Esophagus muscularis mucosa (tissue), 4 donors: ENCODE data around the gene BCAT1. TPM values are rescaled to one million over a fixed set of nuclear protein-coding genes. Genes with fewer than 3 reads are reported as not detected.
"Not testable (repeated sequence)": the region's sequence is repeated elsewhere in the genome, so short reads cannot be mapped to it uniquely, and the experiment has no call there.

Source experiments
- DNase-seq: peaks from one replicate; pipeline ENCODE4 v3.0.0-alpha.2; 2017; ENCODE audit errors: extremely low spot score
- H3K27ac ChIP-seq, 4 donors: fragments of 200-600 bp; sonication (generic); replicated peaks in 1 of 4; 1 replicate in 3 of 4; 2 replicates in 1 of 4; pipeline ENCODE4 v1.5.1; 2016 to 2019; ENCODE audit warnings: mild to moderate bottlenecking in 1 of 4
- H3K27me3 ChIP-seq, 4 donors: fragments of 200-600 bp; sonication (generic); one replicate each; pipeline versions ENCODE4 v1.5.1 to v1.6.0; 2016 to 2019
- H3K36me3 ChIP-seq, 4 donors: fragments of 200-600 bp; sonication (generic); one replicate each; pipeline ENCODE4 v1.5.1; 2016 to 2019
- H3K4me1 ChIP-seq, 4 donors: fragments of 200-600 bp; sonication (generic); one replicate each; pipeline ENCODE4 v1.5.1; 2016 to 2019
- H3K4me3 ChIP-seq, 4 donors: fragments of 200-600 bp; sonication (generic); 1 replicate in 2 of 4; 2 replicates in 2 of 4; pipeline ENCODE4 v1.5.1; 2016 to 2019; ENCODE audit warnings: mild to moderate bottlenecking in 4 of 4, moderate library complexity in 1 of 4
- H3K9me3 ChIP-seq, 4 donors: fragments of 200-600 bp; sonication (generic); 1 replicate in 3 of 4; 2 replicates in 1 of 4; pipeline ENCODE4 v1.5.1; 2016 to 2019
- EP300 ChIP-seq: sonication (generic); formaldehyde crosslinking; IDR thresholded peaks from one replicate; pipeline ENCODE4 v1.6.1; 2017; ENCODE audit warnings: antibody characterized with exemption
- POLR2A ChIP-seq: fragments of 450-650 bp; IDR thresholded peaks from one replicate; pipeline ENCODE4 v1.6.1; 2017; ENCODE audit warnings: antibody characterized with exemption, moderate library complexity, mild to moderate bottlenecking, low read depth
- POLR2AphosphoS5 ChIP-seq, 2 donors: sonication (generic); formaldehyde crosslinking; IDR thresholded peaks; one replicate each; pipeline ENCODE4 v1.6.1; 2017; ENCODE audit warnings: antibody characterized with exemption in 2 of 2
- WGBS: methylation state at CpG from one replicate; pipeline ENCODE4 v1.1.5; 2018; 5-methylcytosine and 5-hydroxymethylcytosine counted together
- intact Hi-C: fragments of 100-400 bp; cut with DNase I; formaldehyde crosslinking; loops from one replicate; pipeline ENCODE4 v1.15.1; 2023
- total RNA-seq, 4 donors: library from RNA; depleted of rRNA; stranded (reverse); fragments of >200 nt; gene quantifications; one replicate each; pipeline versions ENCODE4 v1.1.0 to v1.2.1, GENCODE V29; 2016
- TF ChIP-seq, protein P1 (sequence below), 3 experiments: fragments of 200-600 bp in 2 of 3; fragments of 450-650 bp in 1 of 3; sonication (generic) in 2 of 3; IDR thresholded peaks; one replicate each; pipeline ENCODE4 v1.5.1; 2017 to 2019; ENCODE audit warnings: antibody characterized with exemption in 3 of 3, mild to moderate bottlenecking in 2 of 3, moderate library complexity in 1 of 3

Gene BCAT1
- total RNA-seq, 4 donors from 2014 or later, result 9.1 to 23.4 (median 14.7) TPM

DNA sequence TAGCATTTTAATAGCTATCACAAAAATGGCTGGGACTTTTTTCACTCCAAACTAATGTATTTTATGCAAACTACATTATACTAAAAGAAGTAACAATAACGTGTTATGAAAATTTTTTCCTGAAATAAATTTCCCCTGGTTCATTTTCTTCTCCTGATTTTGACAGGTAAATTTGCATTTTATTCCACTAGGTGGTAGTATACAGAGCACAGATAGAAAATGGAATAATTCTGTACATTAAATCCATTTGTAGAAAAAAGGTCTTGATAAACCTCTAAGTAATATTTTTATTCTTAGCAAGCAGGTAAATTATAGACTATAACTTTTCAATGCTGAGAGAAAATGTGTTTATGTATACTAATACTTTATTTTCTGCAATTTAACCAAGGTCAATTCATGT is 96.5 kb downstream of the BCAT1 start:
- no peaks in the 10 kb centered on the region for H3K27me3 ChIP-seq
- H3K36me3 ChIP-seq, result no peaks in the 10 kb centered on the region
- WGBS, result 54% methylated on average over 1 of the region's 1 CpG
- no peak for DNase-seq
- no peaks in the 10 kb centered on the region for H3K4me1 ChIP-seq
- intact Hi-C loops, result no loop called here
- TF ChIP-seq POLR2A, result no peak
- TF ChIP-seq, protein P1, sequence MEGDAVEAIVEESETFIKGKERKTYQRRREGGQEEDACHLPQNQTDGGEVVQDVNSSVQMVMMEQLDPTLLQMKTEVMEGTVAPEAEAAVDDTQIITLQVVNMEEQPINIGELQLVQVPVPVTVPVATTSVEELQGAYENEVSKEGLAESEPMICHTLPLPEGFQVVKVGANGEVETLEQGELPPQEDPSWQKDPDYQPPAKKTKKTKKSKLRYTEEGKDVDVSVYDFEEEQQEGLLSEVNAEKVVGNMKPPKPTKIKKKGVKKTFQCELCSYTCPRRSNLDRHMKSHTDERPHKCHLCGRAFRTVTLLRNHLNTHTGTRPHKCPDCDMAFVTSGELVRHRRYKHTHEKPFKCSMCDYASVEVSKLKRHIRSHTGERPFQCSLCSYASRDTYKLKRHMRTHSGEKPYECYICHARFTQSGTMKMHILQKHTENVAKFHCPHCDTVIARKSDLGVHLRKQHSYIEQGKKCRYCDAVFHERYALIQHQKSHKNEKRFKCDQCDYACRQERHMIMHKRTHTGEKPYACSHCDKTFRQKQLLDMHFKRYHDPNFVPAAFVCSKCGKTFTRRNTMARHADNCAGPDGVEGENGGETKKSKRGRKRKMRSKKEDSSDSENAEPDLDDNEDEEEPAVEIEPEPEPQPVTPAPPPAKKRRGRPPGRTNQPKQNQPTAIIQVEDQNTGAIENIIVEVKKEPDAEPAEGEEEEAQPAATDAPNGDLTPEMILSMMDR (IDR thresholded peaks at IDR 0.05), result peak in 1 of 3 experiments; percentile 14
- no peak overlapping the region for H3K4me3 ChIP-seq
- H3K27ac ChIP-seq, result no peak overlapping the region
- no peaks in the 10 kb centered on the region for H3K9me3 ChIP-seq

DNA sequence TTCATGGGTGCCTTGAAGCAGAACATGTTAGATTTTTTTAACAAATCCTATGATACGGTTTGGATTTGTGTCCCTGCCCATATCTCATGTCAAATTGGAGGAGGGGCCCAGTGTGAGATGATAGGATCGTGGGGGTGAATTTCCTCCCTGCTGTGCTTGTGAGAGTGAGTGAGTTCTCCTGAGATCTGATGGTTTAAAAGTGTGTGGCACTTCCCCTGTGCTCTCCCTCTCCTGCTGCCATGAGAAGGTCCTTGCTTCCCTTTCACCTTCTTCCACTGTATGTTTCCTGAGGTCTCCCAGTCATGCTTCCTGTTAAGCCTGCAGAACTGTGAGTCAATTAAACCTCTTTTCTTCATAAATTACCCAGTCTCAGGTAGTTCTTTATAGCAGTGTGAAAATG is 97.0 kb downstream of the BCAT1 start:
- 59% methylated on average over 2 of the region's 2 CpGs for WGBS
- DNase-seq, H3K4me1 ChIP-seq, H3K27me3 ChIP-seq, intact Hi-C loops, H3K4me3 ChIP-seq, H3K36me3 ChIP-seq, H3K9me3 ChIP-seq, H3K27ac ChIP-seq: not testable (repeated sequence)

DNA sequence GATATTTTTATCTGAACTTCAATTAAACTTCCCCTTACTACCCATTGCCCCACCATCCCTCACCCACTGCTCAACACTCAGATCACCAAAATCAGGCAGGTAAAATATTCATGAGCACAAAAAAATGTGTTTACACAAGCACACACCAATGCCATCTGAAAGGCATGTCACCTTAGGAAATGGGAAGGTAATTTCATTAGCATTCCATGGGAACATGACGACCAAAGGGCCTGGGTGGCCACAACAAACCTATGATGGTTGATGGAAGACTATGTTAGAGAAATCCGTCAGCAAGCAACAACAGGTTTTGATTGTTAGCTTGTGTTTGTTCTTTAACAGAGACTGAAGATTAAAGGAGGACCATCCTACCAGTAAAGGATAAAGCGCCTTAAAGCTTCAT is 97.6 kb downstream of the BCAT1 start:
- 94% methylated on average over 3 of the region's 3 CpGs for WGBS
- no peak overlapping the region for H3K4me3 ChIP-seq
- intact Hi-C loops, result no loop called here

DNA sequence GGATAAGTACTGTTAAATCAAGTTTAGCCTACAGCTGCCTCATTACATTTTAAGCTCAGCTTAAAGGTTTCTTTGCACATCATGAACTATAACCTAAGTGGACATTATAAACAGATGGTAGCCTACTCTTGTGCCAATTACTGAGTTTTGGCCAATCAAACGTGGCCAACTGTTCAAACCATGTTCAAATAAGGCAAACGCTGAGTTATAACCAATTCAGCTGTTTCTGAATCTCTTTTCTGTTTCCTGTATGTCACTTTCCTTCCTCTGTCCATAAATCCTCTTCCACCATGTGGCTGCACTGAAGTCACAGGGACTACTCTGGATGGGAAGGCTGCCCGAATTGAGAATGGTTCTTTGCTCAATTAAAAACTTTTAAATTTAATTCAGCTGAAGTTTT is 98.4 kb downstream of the BCAT1 start:
- Histone ChIP-seq H3K4me3 (no peak overlapping the region), H3K36me3 (no peaks in the 10 kb centered on the region), H3K27ac (no peak overlapping the region), H3K4me1 (no peaks in the 10 kb centered on the region), H3K27me3 (no peaks in the 10 kb centered on the region), H3K9me3 (no peaks in the 10 kb centered on the region)
- intact Hi-C loops, result no loop called here
- no peak for DNase-seq
- 74% methylated on average over 3 of the region's 3 CpGs for WGBS
- TF ChIP-seq EP300 (no peak), POLR2AphosphoS5 (IDR thresholded peaks at IDR 0.05) (no peak), POLR2A (no peak)
- TF ChIP-seq, protein P1 (IDR thresholded peaks at IDR 0.05), result no peak

More for the DNA sequence above, 97.6 kb downstream of the BCAT1 start:
- Histone ChIP-seq H3K27ac (no peak overlapping the region), H3K9me3 (no peaks in the 10 kb centered on the region), H3K4me1 (no peaks in the 10 kb centered on the region), H3K36me3 (no peaks in the 10 kb centered on the region), H3K27me3 (no peaks in the 10 kb centered on the region)
- no peak for TF ChIP-seq POLR2A
- TF ChIP-seq, protein P1 (IDR thresholded peaks at IDR 0.05), result no peak
- no peak for TF ChIP-seq EP300
- no peak for TF ChIP-seq POLR2AphosphoS5 (IDR thresholded peaks at IDR 0.05)
- no peak for DNase-seq

DNA sequence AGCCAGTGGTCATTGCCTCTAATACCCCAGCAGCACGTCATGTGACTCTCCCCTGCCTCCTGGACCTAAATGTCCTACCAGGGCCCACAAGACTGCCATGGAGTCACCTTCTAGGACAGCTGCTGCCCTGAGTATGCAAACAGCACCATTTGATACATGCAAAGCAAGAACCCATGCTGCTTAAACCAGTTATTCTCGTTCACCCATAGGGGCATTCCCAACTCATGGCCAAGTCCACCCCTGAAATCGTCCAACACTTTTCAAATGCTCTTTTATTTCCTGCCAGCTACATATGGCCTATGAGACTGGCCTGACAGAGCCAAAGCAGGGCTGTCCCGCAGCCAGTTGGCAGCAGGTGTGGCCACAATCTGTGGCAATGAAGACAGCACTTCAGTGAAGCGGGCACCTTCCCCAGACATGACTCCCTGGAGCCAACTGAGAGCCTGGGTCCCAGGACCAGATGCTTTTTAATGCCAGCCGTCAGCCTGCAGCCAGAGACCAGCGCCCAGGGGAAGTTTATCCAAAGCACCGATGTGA is 99.9 kb downstream of the BCAT1 start:
- Histone ChIP-seq H3K27me3 (no peaks in the 10 kb centered on the region), H3K9me3 (no peaks in the 10 kb centered on the region), H3K4me1 (no peaks in the 10 kb centered on the region), H3K27ac (no peak overlapping the region), H3K4me3 (no peak overlapping the region), H3K36me3 (no peaks in the 10 kb centered on the region)
- 94% methylated on average over 8 of the region's 8 CpGs for WGBS
- intact Hi-C loops, result no loop called here
- DNase-seq, result no peak
- TF ChIP-seq, protein P1 (IDR thresholded peaks at IDR 0.05), result no peak
- no peak for TF ChIP-seq POLR2A
- no peak for TF ChIP-seq POLR2AphosphoS5 (IDR thresholded peaks at IDR 0.05)
- no peak for TF ChIP-seq EP300
